Mesodermal cell (in vitro differentiated cells): Measurements from ENCODE around the gene ZBTB1.

ENCODE experiments used
- H3K27ac ChIP-seq: 2 replicates; pipeline ENCODE4 v1.7.0; 2013; ENCODE audit warnings: mild to moderate bottlenecking, low read depth, low read length, moderate library complexity; ENCODE audit not compliant: severe bottlenecking
- H3K36me3 ChIP-seq: 2 replicates; pipeline ENCODE4 v1.7.1; 2013; ENCODE audit warnings: mild to moderate bottlenecking, low read length, moderate library complexity; ENCODE audit not compliant: control insufficient read depth, insufficient read depth
- H3K4me1 ChIP-seq: one replicate; pipeline ENCODE4 v1.7.1; 2013; ENCODE audit warnings: mild to moderate bottlenecking, low read length; ENCODE audit not compliant: insufficient read depth, control insufficient read depth, poor library complexity, severe bottlenecking
- H3K4me3 ChIP-seq: 2 replicates; pipeline ENCODE4 v1.7.0; 2013; ENCODE audit warnings: low read length, control low read depth, mild to moderate bottlenecking; ENCODE audit not compliant: insufficient read depth, poor library complexity, severe bottlenecking; ENCODE audit errors: extremely low read depth
- H3K9me3 ChIP-seq: 2 replicates; pipeline ENCODE4 v1.7.1; 2013; ENCODE audit warnings: mild to moderate bottlenecking, low read length, moderate library complexity; ENCODE audit not compliant: control insufficient read depth
- WGBS, 2 experiments: methylation state at CpG; one replicate each; pipeline ENCODE4 v1.1.5; 2013; ENCODE audit warnings: missing lambda C conversion rate in 2 of 2; ENCODE audit not compliant: insufficient coverage in 2 of 2; 5-methylcytosine and 5-hydroxymethylcytosine counted together

The ZBTB1 gene

GRCh38 chr14:64525354-64525753 lies 20.8 kb downstream of the ZBTB1 start:
- no peak overlapping the region for H3K27ac ChIP-seq
- no CpG with 5 or more reads among the region's 2 CpGs for WGBS, 2 experiments

DNA sequence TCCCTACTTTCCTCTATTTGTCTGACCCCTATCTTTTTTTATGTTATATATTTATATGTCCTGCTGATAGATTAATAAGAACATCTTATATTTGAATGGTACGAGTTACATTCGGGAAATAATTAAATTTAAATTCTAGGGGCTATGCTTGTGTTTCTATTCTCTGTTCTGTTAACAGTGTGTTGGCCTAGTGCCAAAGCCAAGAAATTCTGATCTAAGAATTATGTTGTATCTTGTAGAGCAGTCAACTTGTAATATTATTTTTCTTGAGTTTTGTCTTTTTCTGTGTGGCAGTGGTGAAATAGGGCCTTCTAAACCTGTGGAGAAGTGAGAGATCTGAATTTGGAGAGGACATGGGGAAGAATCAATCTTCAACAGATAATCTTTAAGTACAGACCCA lies 27.0 kb downstream of the ZBTB1 start:
- H3K4me1 ChIP-seq: peaks cover 3% of the 10 kb centered on the region
- no peaks in the 10 kb centered on the region for H3K9me3 ChIP-seq
- H3K4me3 ChIP-seq: no peak overlapping the region
- H3K36me3 ChIP-seq: peaks cover 18% of the 10 kb centered on the region
- whole genome bisulfite sequencing, 2 experiments: no CpG with 5 or more reads among the region's 2 CpGs
- no peak overlapping the region for H3K27ac ChIP-seq

More at GRCh38 chr14:64525354-64525753, 20.8 kb downstream of the ZBTB1 start:
- no peaks in the 10 kb centered on the region for H3K4me1 ChIP-seq
- no peaks in the 10 kb centered on the region for H3K9me3 ChIP-seq
- no peak overlapping the region for H3K4me3 ChIP-seq
- H3K36me3 ChIP-seq: peaks cover 56% of the 10 kb centered on the region

DNA sequence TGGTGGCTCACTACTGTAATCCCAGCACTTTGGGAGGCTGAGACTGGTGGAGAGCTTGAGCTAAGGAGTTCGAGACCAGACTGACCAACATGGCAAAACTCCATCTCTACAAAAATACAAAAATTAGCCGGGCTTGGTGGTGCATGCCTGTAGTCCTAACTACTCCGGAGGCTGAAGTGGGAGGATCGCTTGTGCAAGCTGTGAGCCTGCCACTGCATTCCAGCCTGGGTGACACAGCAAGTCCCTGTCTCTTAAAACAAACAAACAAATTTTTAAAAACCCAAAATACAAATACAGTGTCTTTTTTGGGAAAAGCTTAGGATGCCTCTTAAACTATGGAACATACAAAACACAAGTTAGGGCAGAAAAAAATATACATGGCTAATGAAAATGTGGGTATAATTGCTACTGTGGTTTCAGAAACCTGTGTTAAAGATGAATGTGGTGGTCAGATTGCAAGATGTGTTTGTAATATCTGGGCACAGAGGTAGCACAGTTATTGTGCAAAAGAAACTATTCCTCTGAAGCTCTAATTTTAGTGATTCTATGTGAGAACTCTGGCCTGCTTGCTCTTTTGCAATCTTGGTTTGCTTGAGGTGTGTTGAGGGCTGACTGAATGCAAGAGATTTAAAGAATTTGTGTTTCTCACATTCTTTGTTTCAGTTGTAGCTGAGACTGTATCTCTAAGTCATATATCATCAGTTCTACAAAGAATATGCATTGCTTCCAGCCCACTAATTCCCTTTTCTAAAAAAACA lies 32.1 kb downstream of the ZBTB1 start:
- peak overlapping the region; percentile 79 for H3K27ac ChIP-seq
- 79% methylated on average over 2 of the region's 4 CpGs; no CpG with 5 or more reads in 1 of the 2 experiments for WGBS, 2 experiments
- H3K4me1 ChIP-seq: peaks cover 6% of the 10 kb centered on the region
- H3K9me3 ChIP-seq: peaks cover 8% of the 10 kb centered on the region
- H3K4me3 ChIP-seq: no peak overlapping the region
- no peaks in the 10 kb centered on the region for H3K36me3 ChIP-seq

- Histone ChIP-seq H3K9me3 (peaks cover 8% of the 10 kb centered on the region), H3K4me3 (peak within 1 kb of the TSS; percentile 49), H3K4me1 (peaks cover 6% of the 10 kb centered on the region), H3K27ac (peak within 1 kb of the TSS; percentile 87), H3K36me3 (no peaks in the 10 kb centered on the region)
- WGBS, 2 experiments: 21 to 24% methylated on average over 64 to 75 of the region's 79 CpGs
Observed at GRCh38 chr14:64540208-64541202, 35.9 kb downstream of the ZBTB1 start, which contains the start of gene HSPA2. Gene HSPA2 (plus strand): TSS chr14:64540741. CDS start chr14:64540850, 109 bp downstream.

DNA sequence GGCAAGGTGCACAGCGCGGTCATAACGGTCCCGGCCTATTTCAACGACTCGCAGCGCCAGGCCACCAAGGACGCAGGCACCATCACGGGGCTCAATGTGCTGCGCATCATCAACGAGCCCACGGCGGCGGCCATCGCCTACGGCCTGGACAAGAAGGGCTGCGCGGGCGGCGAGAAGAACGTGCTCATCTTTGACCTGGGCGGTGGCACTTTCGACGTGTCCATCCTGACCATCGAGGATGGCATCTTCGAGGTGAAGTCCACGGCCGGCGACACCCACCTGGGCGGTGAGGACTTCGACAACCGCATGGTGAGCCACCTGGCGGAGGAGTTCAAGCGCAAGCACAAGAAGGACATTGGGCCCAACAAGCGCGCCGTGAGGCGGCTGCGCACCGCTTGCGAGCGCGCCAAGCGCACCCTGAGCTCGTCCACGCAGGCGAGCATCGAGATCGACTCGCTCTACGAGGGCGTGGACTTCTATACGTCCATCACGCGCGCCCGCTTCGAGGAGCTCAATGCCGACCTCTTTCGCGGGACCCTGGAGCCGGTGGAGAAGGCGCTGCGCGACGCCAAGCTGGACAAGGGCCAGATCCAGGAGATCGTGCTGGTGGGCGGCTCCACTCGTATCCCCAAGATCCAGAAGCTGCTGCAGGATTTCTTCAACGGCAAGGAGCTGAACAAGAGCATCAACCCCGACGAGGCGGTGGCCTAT lies 36.8 kb downstream of the ZBTB1 start:
- Histone ChIP-seq H3K27ac (no peak overlapping the region), H3K4me3 (peak overlapping the region; percentile 49), H3K9me3 (peaks cover 8% of the 10 kb centered on the region), H3K4me1 (peaks cover 4% of the 10 kb centered on the region), H3K36me3 (no peaks in the 10 kb centered on the region)
- 52% methylated on average over 73 of the region's 73 CpGs for WGBS, 2 experiments

GRCh38 chr14:64541972-64542835 lies 37.6 kb downstream of the ZBTB1 start:
- Histone ChIP-seq H3K36me3 (no peaks in the 10 kb centered on the region), H3K4me3 (peak overlapping the region; percentile 49), H3K27ac (no peak overlapping the region), H3K9me3 (peaks cover 8% of the 10 kb centered on the region), H3K4me1 (no peaks in the 10 kb centered on the region)
- WGBS, 2 experiments: 20 to 25% methylated on average over 59 to 60 of the region's 61 CpGs

DNA sequence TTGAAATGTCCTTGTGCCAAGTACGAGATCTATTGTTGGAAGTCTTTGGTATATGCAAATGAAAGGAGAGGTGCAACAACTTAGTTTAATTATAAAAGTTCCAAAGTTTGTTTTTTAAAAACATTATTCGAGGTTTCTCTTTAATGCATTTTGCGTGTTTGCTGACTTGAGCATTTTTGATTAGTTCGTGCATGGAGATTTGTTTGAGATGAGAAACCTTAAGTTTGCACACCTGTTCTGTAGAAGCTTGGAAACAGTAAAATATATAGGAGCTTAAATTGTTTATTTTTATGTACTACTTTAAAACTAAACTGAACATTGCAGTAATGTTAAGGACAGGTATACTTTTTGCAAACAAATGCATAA lies 38.2 kb downstream of the ZBTB1 start:
- no peaks in the 10 kb centered on the region for H3K36me3 ChIP-seq
- peak overlapping the region; percentile 49 for H3K4me3 ChIP-seq
- H3K4me1 ChIP-seq: no peaks in the 10 kb centered on the region
- 43 to 63% methylated on average over 2 to 3 of the region's 4 CpGs for WGBS, 2 experiments
- H3K27ac ChIP-seq: no peak overlapping the region
- H3K9me3 ChIP-seq: peaks cover 8% of the 10 kb centered on the region

- H3K27ac ChIP-seq: no peak overlapping the region
Observed at GRCh38 chr14:64544607-64545312, 40.2 kb downstream of the ZBTB1 start.

DNA sequence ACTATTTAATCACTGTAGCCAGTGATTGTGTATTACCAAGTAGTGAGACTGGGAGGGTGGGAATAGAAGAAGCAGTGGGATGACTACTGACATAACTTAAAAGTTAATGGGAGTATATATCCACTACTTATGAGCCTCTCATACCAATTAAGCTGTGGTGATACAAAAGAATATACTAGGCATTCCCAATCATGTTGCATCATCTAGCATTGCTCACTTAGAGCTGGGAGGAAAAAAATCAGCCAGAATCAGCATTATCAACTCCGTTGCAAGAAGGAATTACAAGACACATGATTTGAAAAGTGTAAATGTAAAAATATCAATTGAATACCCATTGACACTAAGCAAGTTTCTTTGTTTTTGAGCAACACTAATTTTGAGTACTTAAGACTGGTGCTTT lies 44.4 kb downstream of the ZBTB1 start:
- H3K36me3 ChIP-seq: no peaks in the 10 kb centered on the region
- no peak overlapping the region for H3K27ac ChIP-seq
- no peak overlapping the region for H3K4me3 ChIP-seq
- no peaks in the 10 kb centered on the region for H3K9me3 ChIP-seq
- WGBS, 2 experiments: no CpG with 5 or more reads among the region's 1 CpG
- peaks cover 5% of the 10 kb centered on the region for H3K4me1 ChIP-seq

More at GRCh38 chr14:64544607-64545312, 40.2 kb downstream of the ZBTB1 start:
- Histone ChIP-seq H3K4me3 (peak overlapping the region; percentile 10), H3K9me3 (peaks cover 8% of the 10 kb centered on the region), H3K36me3 (no peaks in the 10 kb centered on the region), H3K4me1 (peaks cover 5% of the 10 kb centered on the region)
- 50 to 83% methylated on average over 1 of the region's 5 CpGs for WGBS, 2 experiments
